Measurements from ENCODE around the gene FMR1. TPM values are rescaled to one million over a fixed set of nuclear protein-coding genes. Genes with fewer than 3 reads are reported as not detected.

FMR1 gene
- total RNA-seq, 4 donors from 2014 or later, result 27.5 to 30.2 (median 28.2) TPM

GRCh38 chrX:147920161-147920666 is 8.5 kb downstream of the FMR1 start:
- WGBS, result 63% methylated on average over 3 of the region's 3 CpGs
- Histone ChIP-seq H3K9me3 (no peaks in the 10 kb centered on the region), H3K27me3 (no peaks in the 10 kb centered on the region), H3K36me3 (no peaks in the 10 kb centered on the region), H3K4me1 (peaks cover 2 to 27% (median 12%) of the 10 kb centered on the region in 4 donors), H3K27ac (replicated peaks in 1 of 4) (no peak overlapping the region), H3K4me3 (no peak overlapping the region)
- intact Hi-C loops (cut with DNase I), result no loop called here
- TF ChIP-seq POLR2AphosphoS5 (IDR thresholded peaks at IDR 0.05) (no peak), EP300 (IDR thresholded peaks at IDR 0.05) (no peak), CTCF (IDR thresholded peaks at IDR 0.05) (no peak), POLR2A (IDR thresholded peaks at IDR 0.05; ENCODE audit: low read depth) (no peak)
- no peak for DNase-seq (ENCODE audit: extremely low spot score)

GRCh38 chrX:147923605-147924004 is 11.9 kb downstream of the FMR1 start:
- H3K27me3 ChIP-seq, result no peaks in the 10 kb centered on the region
- no peak overlapping the region for H3K4me3 ChIP-seq
- DNase-seq (ENCODE audit: extremely low spot score), result no peak
- intact Hi-C loops (cut with DNase I), result no loop called here
- H3K4me1 ChIP-seq, result peaks cover 0 to 4% (median 1%) of the 10 kb centered on the region in 4 donors
- no peaks in the 10 kb centered on the region for H3K9me3 ChIP-seq
- TF ChIP-seq POLR2A (IDR thresholded peaks at IDR 0.05; ENCODE audit: low read depth) (no peak), POLR2AphosphoS5 (IDR thresholded peaks at IDR 0.05) (no peak), EP300 (IDR thresholded peaks at IDR 0.05) (no peak), CTCF (IDR thresholded peaks at IDR 0.05) (no peak)
- H3K36me3 ChIP-seq, result no peaks in the 10 kb centered on the region
- 15% methylated on average over 1 of the region's 1 CpG for WGBS
- no peak overlapping the region for H3K27ac ChIP-seq (replicated peaks in 1 of 4)

GRCh38 chrX:147927256-147927655 is 15.5 kb downstream of the FMR1 start:
- WGBS, result 82% methylated on average over 4 of the region's 4 CpGs
- H3K27me3 ChIP-seq, result no peaks in the 10 kb centered on the region

GRCh38 chrX:147933815-147934214 is 22.1 kb downstream of the FMR1 start:
- H3K9me3 ChIP-seq, result no peaks in the 10 kb centered on the region
- H3K27me3 ChIP-seq, result no peaks in the 10 kb centered on the region
- TF ChIP-seq CTCF (IDR thresholded peaks at IDR 0.05) (no peak), POLR2AphosphoS5 (IDR thresholded peaks at IDR 0.05) (no peak), POLR2A (IDR thresholded peaks at IDR 0.05; ENCODE audit: low read depth) (no peak), EP300 (IDR thresholded peaks at IDR 0.05) (no peak)
- H3K27ac ChIP-seq (replicated peaks in 1 of 4), result no peak overlapping the region
- DNase-seq (ENCODE audit: extremely low spot score), result no peak
- 94% methylated on average over 1 of the region's 1 CpG for WGBS
- no peaks in the 10 kb centered on the region for H3K4me1 ChIP-seq
- intact Hi-C loops (cut with DNase I), result no loop called here
- peaks cover 0 to 55% (median 15%) of the 10 kb centered on the region in 4 donors for H3K36me3 ChIP-seq
- H3K4me3 ChIP-seq, result no peak overlapping the region

More at GRCh38 chrX:147927256-147927655, 15.5 kb downstream of the FMR1 start:
- Histone ChIP-seq H3K4me3 (no peak overlapping the region), H3K4me1 (no peaks in the 10 kb centered on the region), H3K9me3 (no peaks in the 10 kb centered on the region), H3K27ac (replicated peaks in 1 of 4) (no peak overlapping the region), H3K36me3 (peaks cover 0 to 23% (median 3%) of the 10 kb centered on the region in 4 donors)
- TF ChIP-seq POLR2AphosphoS5 (IDR thresholded peaks at IDR 0.05), result no peak
- no peak for TF ChIP-seq CTCF (IDR thresholded peaks at IDR 0.05)
- TF ChIP-seq EP300 (IDR thresholded peaks at IDR 0.05), result no peak
- TF ChIP-seq POLR2A (IDR thresholded peaks at IDR 0.05; ENCODE audit: low read depth), result no peak
- no peak for DNase-seq (ENCODE audit: extremely low spot score)
- intact Hi-C loops (cut with DNase I), result no loop called here

Data from esophagus muscularis mucosa (tissue), 4 donors.